ENCODE data around the gene CD99L2.

CD99L2 gene

GRCh38 chrX:150731795-150732194, 166.7 kb downstream of the CD99L2 start:
- DNase-seq (ENCODE audit: low read depth) = peak; percentile 92
- TF ChIP-seq MYC (IDR thresholded peaks at IDR 0.05; ENCODE audit: low read depth, low read length) (no peak), POLR2A (IDR thresholded peaks at IDR 0.05; ENCODE audit: extremely low read depth, insufficient read length) (no peak), CTCF (IDR thresholded peaks at IDR 0.05; ENCODE audit: low read depth, low read length) (no peak), MAX (IDR thresholded peaks at IDR 0.05; ENCODE audit: low read depth, low read length) (no peak)
- no peak overlapping the region for H3K4me3 ChIP-seq (ENCODE audit: low read depth, low read length)

- DNase-seq (ENCODE audit: low read depth) = no peak
- no peak for TF ChIP-seq MAX (IDR thresholded peaks at IDR 0.05; ENCODE audit: low read depth, low read length)
- no peak for TF ChIP-seq CTCF (IDR thresholded peaks at IDR 0.05; ENCODE audit: low read depth, low read length)
- TF ChIP-seq POLR2A (IDR thresholded peaks at IDR 0.05; ENCODE audit: extremely low read depth, insufficient read length) = no peak
- TF ChIP-seq MYC (IDR thresholded peaks at IDR 0.05; ENCODE audit: low read depth, low read length) = no peak
- no peak overlapping the region for H3K4me3 ChIP-seq (ENCODE audit: low read depth, low read length)
Measured at GRCh38 chrX:150730719-150731118, 167.7 kb downstream of the CD99L2 start.

- no peak overlapping the region for H3K4me3 ChIP-seq (ENCODE audit: low read depth, low read length)
- DNase-seq (ENCODE audit: low read depth) = peak; percentile 17
- TF ChIP-seq MAX (IDR thresholded peaks at IDR 0.05; ENCODE audit: low read depth, low read length) = no peak
- TF ChIP-seq MYC (IDR thresholded peaks at IDR 0.05; ENCODE audit: low read depth, low read length) = no peak
- TF ChIP-seq CTCF (IDR thresholded peaks at IDR 0.05; ENCODE audit: low read depth, low read length) = no peak
- TF ChIP-seq POLR2A (IDR thresholded peaks at IDR 0.05; ENCODE audit: extremely low read depth, insufficient read length) = no peak
Measured at GRCh38 chrX:150729956-150730355, 168.5 kb downstream of the CD99L2 start.

- H3K4me3 ChIP-seq (ENCODE audit: low read depth, low read length) = no peak overlapping the region
- no peak for TF ChIP-seq POLR2A (IDR thresholded peaks at IDR 0.05; ENCODE audit: extremely low read depth, insufficient read length)
- no peak for TF ChIP-seq MYC (IDR thresholded peaks at IDR 0.05; ENCODE audit: low read depth, low read length)
- no peak for TF ChIP-seq CTCF (IDR thresholded peaks at IDR 0.05; ENCODE audit: low read depth, low read length)
- no peak for TF ChIP-seq MAX (IDR thresholded peaks at IDR 0.05; ENCODE audit: low read depth, low read length)
- DNase-seq (ENCODE audit: low read depth) = no peak
Measured at GRCh38 chrX:150719621-150720020, 178.8 kb downstream of the CD99L2 start.
